GM12878 (cell line): Measurements from ENCODE around the gene DCTN4. TPM values are rescaled to one million over a fixed set of nuclear protein-coding genes. Genes with fewer than 3 reads are reported as not detected.

ENCODE experiments used
- ATAC-seq: fragments of 200-7000 bp; cut with Tn5 transposase; 3 replicates; pipeline ENCODE4 v1.9.1; 2020; ENCODE audit warnings: mild to moderate bottlenecking, moderate library complexity
- BruUV-seq: library from RNA; stranded (reverse); fragments of 400-500 nt; replicated peaks from 2 replicates; lab custom pipeline; 2021; lab: Mats Ljungman, UMichigan
- CTCF ChIA-PET: fragments of 300-600 bp; sonication (Branson Sonifier 250); formaldehyde crosslinking; extraction: SDS; loops from one replicate; lab custom pipeline; 2021; ENCODE audit warnings: inconsistent platforms; lab: Yijun Ruan, JAX
- POLR2A ChIA-PET: fragments of 350-600 bp; formaldehyde crosslinking; extraction: SDS; loops from one replicate; lab custom pipeline; 2021; ENCODE audit warnings: inconsistent platforms; lab: Charles Lee
- RAD21 ChIA-PET: fragments of 300-600 bp; sonication (Branson Sonifier 250); formaldehyde crosslinking; loops from one replicate; lab custom pipeline; 2023; ENCODE audit warnings: antibody characterized with exemption; ENCODE audit not compliant: unreplicated experiment; lab: Charles Lee
- SMC1A ChIA-PET: fragments of 300-600 bp; sonication (Branson Sonifier 250); formaldehyde crosslinking; loops from one replicate; lab custom pipeline; 2023; ENCODE audit not compliant: unreplicated experiment, uncharacterized antibody; lab: Charles Lee
- DNase-seq: peaks from one replicate; pipeline ENCODE4 v3.0.0-alpha.2; 2011; ENCODE audit warnings: low read depth, low spot score
- FAIRE-seq: peaks from 3 replicates; lab custom pipeline; 2011; peaks lifted over from hg19 to GRCh38; lab: Jason Lieb, UNC
- H2AFZ ChIP-seq: 2 replicates; pipeline ENCODE4 v1.6.0; 2011; ENCODE audit warnings: low read depth, low read length, control low read depth; ENCODE audit not compliant: control insufficient read depth
- H3K27ac ChIP-seq: 2 replicates; pipeline ENCODE4 v1.5.1; 2011; ENCODE audit warnings: control low read depth; ENCODE audit not compliant: control insufficient read depth, insufficient read depth
- H3K27me3 ChIP-seq, 2 experiments: replicated peaks in 1 of 2; 2 replicates each; pipeline versions ENCODE4 v1.6.0 to v1.6.1; 2011; ENCODE audit warnings: low read length in 1 of 2; ENCODE audit not compliant: control insufficient read depth in 2 of 2, insufficient read depth in 2 of 2
- H3K36me3 ChIP-seq, 2 experiments: 2 replicates each; pipeline ENCODE4 v1.5.1; 2011; ENCODE audit warnings: low read length in 1 of 2; ENCODE audit not compliant: control insufficient read depth in 2 of 2, insufficient read depth in 2 of 2
- H3K4me1 ChIP-seq: 2 replicates; pipeline ENCODE4 v1.6.1; 2011; ENCODE audit warnings: mild to moderate bottlenecking, low read length, moderate library complexity, mixed read lengths; ENCODE audit not compliant: control insufficient read depth, insufficient read depth
- H3K4me2 ChIP-seq: 2 replicates; pipeline ENCODE4 v1.6.0; 2011; ENCODE audit warnings: control low read depth; ENCODE audit not compliant: control insufficient read depth, insufficient read depth
- H3K4me3 ChIP-seq: fragments of 200-600 bp; sonication (generic); 2 replicates; pipeline ENCODE4 v1.5.1; 2016
- H3K79me2 ChIP-seq: 2 replicates; pipeline ENCODE4 v1.6.0; 2011; ENCODE audit warnings: low read length; ENCODE audit not compliant: control insufficient read depth, insufficient read depth
- H3K9ac ChIP-seq: 2 replicates; pipeline ENCODE4 v1.8.0; 2011; ENCODE audit warnings: low read length, control low read depth, mixed read lengths; ENCODE audit not compliant: control insufficient read depth, insufficient read depth
- H3K9me3 ChIP-seq: replicated peaks from 3 replicates; pipeline ENCODE4 v1.5.1; 2011; ENCODE audit warnings: mild to moderate bottlenecking, low read length; ENCODE audit not compliant: control insufficient read depth, insufficient read depth
- H4K20me1 ChIP-seq: 2 replicates; pipeline ENCODE4 v1.6.0; 2011; ENCODE audit not compliant: control insufficient read depth, insufficient read depth
- BMI1 ChIP-seq: fragments of 450-650 bp; IDR thresholded peaks from 2 replicates; pipeline ENCODE4 v1.6.1; 2016; ENCODE audit warnings: mild to moderate bottlenecking, moderate library complexity, borderline replicate concordance
- CUX1 ChIP-seq: IDR thresholded peaks from 2 replicates; pipeline ENCODE4 v1.6.1; 2012; ENCODE audit warnings: improper control_type of control experiment, low read depth, low read length; ENCODE audit not compliant: insufficient replicate concordance
- MLLT1 ChIP-seq: fragments of 450-650 bp; IDR thresholded peaks from 2 replicates; pipeline ENCODE4 v1.6.1; 2016; ENCODE audit warnings: mild to moderate bottlenecking
- RAD21 ChIP-seq: IDR thresholded peaks from 2 replicates; pipeline ENCODE4 v1.6.1; 2011; ENCODE audit warnings: mild to moderate bottlenecking, low read depth, low read length, moderate library complexity; ENCODE audit not compliant: insufficient read depth
- YBX1 ChIP-seq: fragments of 450-650 bp; IDR thresholded peaks from 2 replicates; pipeline ENCODE4 v1.6.1; 2016; ENCODE audit warnings: antibody characterized with exemption
- WGBS: methylation state at CpG from one replicate; pipeline ENCODE4 v1.1.6; 2016; ENCODE audit warnings: low lambda C conversion rate; ENCODE audit not compliant: insufficient replicate concordance, insufficient coverage; ENCODE audit errors: missing lambda C conversion rate; 5-methylcytosine and 5-hydroxymethylcytosine counted together
- in situ Hi-C: fragments of 300-500 bp; cut with MboI; formaldehyde crosslinking; loops from 9 replicates; pipeline ENCODE4 v1.14.3; 2018; ENCODE audit warnings: mixed read lengths
- intact Hi-C: fragments of 100-400 bp; cut with micrococcal nuclease; formaldehyde crosslinking; loops from one replicate; pipeline ENCODE4 v1.14.2; 2022; ENCODE audit not compliant: unreplicated experiment
- polyA plus RNA-seq, 11 experiments: library from polyadenylated mRNA; depleted of rRNA in 4 of 11; unstranded in 6 of 11; stranded (reverse) in 5 of 11; fragments of >200 nt; fragmentation: Nextera tagmentation in 4 of 11; fragmentation: Illumina TruSeq in 1 of 11; extraction: Ambion mirVana in 4 of 11; extraction: Trizol in 1 of 11; gene quantifications; 1 replicate in 1 of 11; 2 replicates in 10 of 11; pipeline versions ENCODE4 v1.2.1 to v1.2.3, GENCODE V29; 2011 to 2016; ENCODE audit warnings: inconsistent platforms in 2 of 11, missing spikeins in 2 of 11, low read depth in 1 of 11
- total RNA-seq, 4 experiments: library from RNA; depleted of rRNA in 3 of 4; stranded (reverse); fragments of >200 nt in 3 of 4; fragmentation: Illumina TruSeq in 1 of 4; extraction: Trizol in 1 of 4; gene quantifications; 2 replicates each; pipeline versions ENCODE4 v1.2.1 to v1.2.3, GENCODE V29; 2013 to 2021
- TF ChIP-seq, protein P1 (sequence below): fragments of 450-650 bp; formaldehyde crosslinking; IDR thresholded peaks from 2 replicates; pipeline ENCODE4 v1.4.0; 2020; ENCODE audit warnings: mild to moderate bottlenecking, moderate library complexity
- TF ChIP-seq, protein P2 (sequence below): fragments of 450-650 bp; formaldehyde crosslinking; IDR thresholded peaks from 2 replicates; pipeline ENCODE4 v1.4.0; 2022; ENCODE audit warnings: mild to moderate bottlenecking, moderate library complexity

The DCTN4 gene
- total and polyA plus RNA-seq, 10 of the 15 experiments (the other 5 are each of a cell fraction or from before 2014, with no cell fraction given): 7.6 to 27.8 (median 18.0) TPM

- H4K20me1 ChIP-seq: no peaks in the 10 kb centered on the region
- 95% methylated on average over 2 of the region's 2 CpGs for WGBS
- H3K27ac ChIP-seq: no peak overlapping the region
- no peak overlapping the region for H3K4me2 ChIP-seq
- H3K4me1 ChIP-seq: no peaks in the 10 kb centered on the region
- no peaks in the 10 kb centered on the region for H3K79me2 ChIP-seq
- no peaks in the 10 kb centered on the region for H3K27me3 ChIP-seq
- POLR2A ChIA-PET: no interaction called here
- H2AFZ ChIP-seq: no peak overlapping the region
- no TSS peak for BruUV-seq
- RAD21 ChIA-PET: no interaction called here
- no peak overlapping the region for H3K9ac ChIP-seq
- no peaks in the 10 kb centered on the region for H3K9me3 ChIP-seq
- in situ Hi-C loops (no loop called here), intact Hi-C loops (no loop called here)
- no peak overlapping the region for H3K4me3 ChIP-seq
- peaks cover 1 to 18% of the 10 kb centered on the region in 2 experiments; a peak in 3 of 4 replicates for H3K36me3 ChIP-seq
- DNase-seq: no peak
- no peak for FAIRE-seq
- CTCF ChIA-PET: no interaction called here
- SMC1A ChIA-PET: no interaction called here
- no peak for ATAC-seq
- no peak for TF ChIP-seq CUX1
- no peak for TF ChIP-seq YBX1
- no peak for TF ChIP-seq MLLT1
- TF ChIP-seq RAD21: no peak
- TF ChIP-seq, protein P1, sequence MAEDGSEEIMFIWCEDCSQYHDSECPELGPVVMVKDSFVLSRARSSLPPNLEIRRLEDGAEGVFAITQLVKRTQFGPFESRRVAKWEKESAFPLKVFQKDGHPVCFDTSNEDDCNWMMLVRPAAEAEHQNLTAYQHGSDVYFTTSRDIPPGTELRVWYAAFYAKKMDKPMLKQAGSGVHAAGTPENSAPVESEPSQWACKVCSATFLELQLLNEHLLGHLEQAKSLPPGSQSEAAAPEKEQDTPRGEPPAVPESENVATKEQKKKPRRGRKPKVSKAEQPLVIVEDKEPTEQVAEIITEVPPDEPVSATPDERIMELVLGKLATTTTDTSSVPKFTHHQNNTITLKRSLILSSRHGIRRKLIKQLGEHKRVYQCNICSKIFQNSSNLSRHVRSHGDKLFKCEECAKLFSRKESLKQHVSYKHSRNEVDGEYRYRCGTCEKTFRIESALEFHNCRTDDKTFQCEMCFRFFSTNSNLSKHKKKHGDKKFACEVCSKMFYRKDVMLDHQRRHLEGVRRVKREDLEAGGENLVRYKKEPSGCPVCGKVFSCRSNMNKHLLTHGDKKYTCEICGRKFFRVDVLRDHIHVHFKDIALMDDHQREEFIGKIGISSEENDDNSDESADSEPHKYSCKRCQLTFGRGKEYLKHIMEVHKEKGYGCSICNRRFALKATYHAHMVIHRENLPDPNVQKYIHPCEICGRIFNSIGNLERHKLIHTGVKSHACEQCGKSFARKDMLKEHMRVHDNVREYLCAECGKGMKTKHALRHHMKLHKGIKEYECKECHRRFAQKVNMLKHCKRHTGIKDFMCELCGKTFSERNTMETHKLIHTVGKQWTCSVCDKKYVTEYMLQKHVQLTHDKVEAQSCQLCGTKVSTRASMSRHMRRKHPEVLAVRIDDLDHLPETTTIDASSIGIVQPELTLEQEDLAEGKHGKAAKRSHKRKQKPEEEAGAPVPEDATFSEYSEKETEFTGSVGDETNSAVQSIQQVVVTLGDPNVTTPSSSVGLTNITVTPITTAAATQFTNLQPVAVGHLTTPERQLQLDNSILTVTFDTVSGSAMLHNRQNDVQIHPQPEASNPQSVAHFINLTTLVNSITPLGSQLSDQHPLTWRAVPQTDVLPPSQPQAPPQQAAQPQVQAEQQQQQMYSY: no peak
- TF ChIP-seq, protein P2, sequence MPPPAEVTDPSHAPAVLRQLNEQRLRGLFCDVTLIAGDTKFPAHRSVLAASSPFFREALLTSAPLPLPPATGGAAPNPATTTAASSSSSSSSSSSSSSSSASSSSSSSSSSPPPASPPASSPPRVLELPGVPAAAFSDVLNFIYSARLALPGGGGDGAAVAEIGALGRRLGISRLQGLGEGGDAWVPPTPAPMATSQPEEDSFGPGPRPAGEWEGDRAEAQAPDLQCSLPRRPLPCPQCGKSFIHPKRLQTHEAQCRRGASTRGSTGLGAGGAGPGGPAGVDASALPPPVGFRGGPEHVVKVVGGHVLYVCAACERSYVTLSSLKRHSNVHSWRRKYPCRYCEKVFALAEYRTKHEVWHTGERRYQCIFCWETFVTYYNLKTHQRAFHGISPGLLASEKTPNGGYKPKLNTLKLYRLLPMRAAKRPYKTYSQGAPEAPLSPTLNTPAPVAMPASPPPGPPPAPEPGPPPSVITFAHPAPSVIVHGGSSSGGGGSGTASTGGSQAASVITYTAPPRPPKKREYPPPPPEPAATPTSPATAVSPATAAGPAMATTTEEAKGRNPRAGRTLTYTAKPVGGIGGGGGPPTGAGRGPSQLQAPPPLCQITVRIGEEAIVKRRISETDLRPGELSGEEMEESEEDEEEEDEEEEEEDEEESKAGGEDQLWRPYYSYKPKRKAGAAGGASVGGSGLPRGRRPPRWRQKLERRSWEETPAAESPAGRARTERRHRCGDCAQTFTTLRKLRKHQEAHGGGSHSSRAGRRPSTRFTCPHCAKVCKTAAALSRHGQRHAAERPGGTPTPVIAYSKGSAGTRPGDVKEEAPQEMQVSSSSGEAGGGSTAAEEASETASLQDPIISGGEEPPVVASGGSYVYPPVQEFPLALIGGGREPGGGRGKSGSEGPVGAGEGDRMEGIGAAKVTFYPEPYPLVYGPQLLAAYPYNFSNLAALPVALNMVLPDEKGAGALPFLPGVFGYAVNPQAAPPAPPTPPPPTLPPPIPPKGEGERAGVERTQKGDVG (CRISPR knock-in tag): no peak
- no peak for TF ChIP-seq BMI1
Observed at GRCh38 chr5:150723845-150724244, 35.0 kb downstream of the DCTN4 start.
